HepG2 (cell line): ENCODE measurements around the gene EARS2. TPM values are rescaled to one million over a fixed set of nuclear protein-coding genes. Genes with fewer than 3 reads are reported as not detected.

Experiments
- CC2D1A ChIP-seq: sonication (generic); formaldehyde crosslinking; IDR thresholded peaks from 2 replicates; pipeline ENCODE4 v1.8.1; 2023; ENCODE audit warnings: mild to moderate bottlenecking, missing genetic modification reagents
- DPF2 ChIP-seq: sonication (generic); formaldehyde crosslinking; IDR thresholded peaks from 2 replicates; pipeline ENCODE4 v1.4.0; 2020; ENCODE audit warnings: mild to moderate bottlenecking, low read depth, missing genetic modification reagents, borderline replicate concordance
- GLI4 ChIP-seq: sonication (generic); formaldehyde crosslinking; IDR thresholded peaks from 2 replicates; pipeline ENCODE4 v1.5.1; 2020; ENCODE audit warnings: missing genetic modification reagents, mild to moderate bottlenecking, moderate library complexity, borderline replicate concordance
- HMG20A ChIP-seq: IDR thresholded peaks from 2 replicates; pipeline ENCODE4 v1.6.1; 2016; ENCODE audit warnings: borderline replicate concordance
- JUND ChIP-seq: sonication (generic); formaldehyde crosslinking; IDR thresholded peaks from 2 replicates; pipeline ENCODE4 v1.8.0; 2022; ENCODE audit warnings: mild to moderate bottlenecking, missing genetic modification reagents
- NKX3-1 ChIP-seq: sonication (generic); formaldehyde crosslinking; IDR thresholded peaks from 2 replicates; pipeline ENCODE4 v1.5.0; 2020; ENCODE audit warnings: missing genetic modification reagents
- ZBTB20 ChIP-seq: sonication (generic); formaldehyde crosslinking; IDR thresholded peaks from 2 replicates; pipeline ENCODE4 v1.8.1; 2023; ENCODE audit warnings: missing genetic modification reagents, low read depth, mild to moderate bottlenecking, borderline replicate concordance
- ZFP36 ChIP-seq: fragments of 150-350 bp; IDR thresholded peaks from 2 replicates; pipeline ENCODE4 v1.6.1; 2018; ENCODE audit warnings: borderline replicate concordance, low read length, low read depth; ENCODE audit not compliant: partially characterized antibody
- ZFP62 ChIP-seq: sonication (generic); formaldehyde crosslinking; IDR thresholded peaks from 2 replicates; pipeline ENCODE4 v1.4.0; 2020; ENCODE audit warnings: missing genetic modification reagents
- ZNF138 ChIP-seq: sonication (generic); formaldehyde crosslinking; IDR thresholded peaks from 2 replicates; pipeline ENCODE4 v1.5.0; 2020; ENCODE audit warnings: mild to moderate bottlenecking, low read depth, missing genetic modification reagents
- ZNF367 ChIP-seq: sonication (generic); formaldehyde crosslinking; IDR thresholded peaks from 2 replicates; pipeline ENCODE4 v1.4.0; 2020; ENCODE audit warnings: missing genetic modification reagents, borderline replicate concordance
- ZNF530 ChIP-seq: sonication (generic); formaldehyde crosslinking; IDR thresholded peaks from 2 replicates; pipeline ENCODE4 v1.5.0; 2020; ENCODE audit warnings: low read depth, mild to moderate bottlenecking, missing genetic modification reagents
- ZNF720 ChIP-seq: sonication (generic); formaldehyde crosslinking; IDR thresholded peaks from 2 replicates; pipeline ENCODE4 v1.4.0; 2020; ENCODE audit warnings: missing genetic modification reagents
- ZNF775 ChIP-seq: sonication (generic); formaldehyde crosslinking; IDR thresholded peaks from 2 replicates; pipeline ENCODE4 v1.4.0; 2020; ENCODE audit warnings: missing genetic modification reagents, mild to moderate bottlenecking, moderate library complexity, borderline replicate concordance
- ZNF776 ChIP-seq: sonication (generic); formaldehyde crosslinking; IDR thresholded peaks from 2 replicates; pipeline ENCODE4 v1.4.0; 2020; ENCODE audit warnings: mild to moderate bottlenecking, missing genetic modification reagents
- polyA plus RNA-seq, 8 experiments: library from polyadenylated mRNA; depleted of rRNA in 3 of 8; stranded (reverse) in 7 of 8; unstranded in 1 of 8; fragments of >200 nt; fragmentation: Illumina TruSeq in 4 of 8; extraction: Trizol in 4 of 8; gene quantifications; 2 replicates each; pipeline versions ENCODE4 v1.2.1 to v1.2.3, GENCODE V29; 2011 to 2016; ENCODE audit warnings: low read depth in 4 of 8, missing spikeins in 1 of 8, mixed read lengths in 1 of 8; ENCODE audit not compliant: insufficient read depth in 1 of 8
- total RNA-seq, 5 experiments: library from RNA; depleted of rRNA; stranded (reverse); fragments of >200 nt; fragmentation: Illumina TruSeq; extraction: Trizol; gene quantifications; 2 replicates each; pipeline ENCODE4 v1.2.3, GENCODE V29; 2016; ENCODE audit warnings: low read depth in 1 of 5
- TF ChIP-seq, protein P1 (sequence below): sonication (generic); formaldehyde crosslinking; IDR thresholded peaks from 2 replicates; pipeline ENCODE4 v1.4.0; 2020; ENCODE audit warnings: mild to moderate bottlenecking, missing genetic modification reagents
- TF ChIP-seq, protein P2 (sequence below): sonication (generic); formaldehyde crosslinking; IDR thresholded peaks from 2 replicates; pipeline ENCODE4 v1.5.1; 2020; ENCODE audit warnings: mild to moderate bottlenecking, missing genetic modification reagents, borderline replicate concordance
- TF ChIP-seq, protein P3 (sequence below): sonication (generic); formaldehyde crosslinking; IDR thresholded peaks from 2 replicates; pipeline ENCODE4 v1.8.1; 2023; ENCODE audit warnings: mild to moderate bottlenecking, missing genetic modification reagents
- TF ChIP-seq, protein P4 (sequence below): sonication (generic); formaldehyde crosslinking; IDR thresholded peaks from 2 replicates; pipeline ENCODE4 v1.5.0; 2020; ENCODE audit warnings: mild to moderate bottlenecking, missing genetic modification reagents

EARS2 gene
- total and polyA plus RNA-seq, 2 of the 13 experiments (the other 11 are each of a cell fraction or from before 2014, with no cell fraction given), result 49.4 to 80.4 TPM

DNA sequence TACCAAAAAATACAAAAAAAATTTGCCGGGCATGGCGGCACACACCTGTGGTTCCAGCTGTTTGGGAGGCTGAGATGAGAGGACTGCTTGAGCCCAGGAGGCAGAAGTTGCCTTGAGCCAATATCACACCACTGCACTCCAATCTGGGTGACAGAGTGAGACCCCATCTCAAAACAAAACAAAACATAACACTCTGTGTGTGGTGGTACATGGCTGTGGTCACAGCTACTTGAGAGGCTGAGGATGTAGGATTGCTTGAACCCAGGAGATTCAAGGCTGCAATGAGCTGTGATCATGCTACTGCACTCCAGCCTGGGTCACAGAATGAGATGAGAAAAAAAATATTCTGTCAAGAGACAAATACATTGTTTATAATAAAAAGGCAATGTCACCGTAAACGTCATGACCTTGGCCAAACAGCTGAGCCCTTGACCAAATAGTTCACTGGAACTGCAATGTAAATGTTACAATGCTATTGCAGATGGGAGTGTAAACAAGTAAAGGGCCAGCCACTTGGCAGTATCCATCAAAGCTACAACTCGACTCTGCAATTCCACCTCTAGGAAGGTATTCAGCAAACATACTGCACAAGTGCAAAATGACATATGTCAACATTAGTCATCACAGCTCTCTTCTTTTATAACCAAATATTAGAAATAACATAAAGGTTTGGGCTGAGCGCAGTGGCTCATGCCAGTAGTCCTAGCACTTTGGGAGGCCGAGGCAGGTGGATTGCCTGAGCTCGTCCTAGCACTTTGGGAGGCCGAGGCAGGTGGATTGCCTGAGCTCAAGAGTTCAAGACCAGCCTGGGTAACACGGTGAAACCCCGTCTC, 16.9 kb downstream of the EARS2 start (continued):
- TF ChIP-seq, protein P1, sequence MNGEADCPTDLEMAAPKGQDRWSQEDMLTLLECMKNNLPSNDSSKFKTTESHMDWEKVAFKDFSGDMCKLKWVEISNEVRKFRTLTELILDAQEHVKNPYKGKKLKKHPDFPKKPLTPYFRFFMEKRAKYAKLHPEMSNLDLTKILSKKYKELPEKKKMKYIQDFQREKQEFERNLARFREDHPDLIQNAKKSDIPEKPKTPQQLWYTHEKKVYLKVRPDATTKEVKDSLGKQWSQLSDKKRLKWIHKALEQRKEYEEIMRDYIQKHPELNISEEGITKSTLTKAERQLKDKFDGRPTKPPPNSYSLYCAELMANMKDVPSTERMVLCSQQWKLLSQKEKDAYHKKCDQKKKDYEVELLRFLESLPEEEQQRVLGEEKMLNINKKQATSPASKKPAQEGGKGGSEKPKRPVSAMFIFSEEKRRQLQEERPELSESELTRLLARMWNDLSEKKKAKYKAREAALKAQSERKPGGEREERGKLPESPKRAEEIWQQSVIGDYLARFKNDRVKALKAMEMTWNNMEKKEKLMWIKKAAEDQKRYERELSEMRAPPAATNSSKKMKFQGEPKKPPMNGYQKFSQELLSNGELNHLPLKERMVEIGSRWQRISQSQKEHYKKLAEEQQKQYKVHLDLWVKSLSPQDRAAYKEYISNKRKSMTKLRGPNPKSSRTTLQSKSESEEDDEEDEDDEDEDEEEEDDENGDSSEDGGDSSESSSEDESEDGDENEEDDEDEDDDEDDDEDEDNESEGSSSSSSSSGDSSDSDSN (CRISPR knock-in tag), result peak; percentile 67
- TF ChIP-seq HMG20A (CRISPR knock-in tag) (peak; percentile 99), ZNF367 (CRISPR knock-in tag) (no peak), JUND (CRISPR knock-in tag) (peak; percentile 88; the same call in 1 of the 2 replicates), ZFP62 (CRISPR knock-in tag) (0 out of 2 replicates have a peak, but pooled peaks have one; percentile 37), ZNF530 (CRISPR knock-in tag) (no peak), ZNF138 (no peak), CC2D1A (CRISPR knock-in tag) (no peak), ZBTB20 (peak; percentile 99), ZNF775 (CRISPR knock-in tag) (no peak), NKX3-1 (peak; percentile 78), ZFP36 (peak; percentile 67), GLI4 (CRISPR knock-in tag) (no peak), ZNF720 (no peak), ZNF776 (CRISPR knock-in tag) (no peak), DPF2 (CRISPR knock-in tag) (peak; percentile 98)
- TF ChIP-seq, protein P2, sequence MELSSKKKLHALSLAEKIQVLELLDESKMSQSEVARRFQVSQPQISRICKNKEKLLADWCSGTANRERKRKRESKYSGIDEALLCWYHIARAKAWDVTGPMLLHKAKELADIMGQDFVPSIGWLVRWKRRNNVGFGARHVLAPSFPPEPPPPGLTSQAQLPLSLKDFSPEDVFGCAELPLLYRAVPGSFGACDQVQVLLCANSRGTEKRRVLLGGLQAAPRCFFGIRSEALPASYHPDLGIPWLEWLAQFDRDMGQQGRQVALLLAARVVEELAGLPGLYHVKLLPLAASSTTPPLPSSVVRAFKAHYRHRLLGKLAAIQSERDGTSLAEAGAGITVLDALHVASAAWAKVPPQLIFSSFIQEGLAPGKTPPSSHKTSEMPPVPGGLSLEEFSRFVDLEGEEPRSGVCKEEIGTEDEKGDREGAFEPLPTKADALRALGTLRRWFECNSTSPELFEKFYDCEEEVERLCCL (CRISPR knock-in tag), result no peak
- TF ChIP-seq, protein P3, sequence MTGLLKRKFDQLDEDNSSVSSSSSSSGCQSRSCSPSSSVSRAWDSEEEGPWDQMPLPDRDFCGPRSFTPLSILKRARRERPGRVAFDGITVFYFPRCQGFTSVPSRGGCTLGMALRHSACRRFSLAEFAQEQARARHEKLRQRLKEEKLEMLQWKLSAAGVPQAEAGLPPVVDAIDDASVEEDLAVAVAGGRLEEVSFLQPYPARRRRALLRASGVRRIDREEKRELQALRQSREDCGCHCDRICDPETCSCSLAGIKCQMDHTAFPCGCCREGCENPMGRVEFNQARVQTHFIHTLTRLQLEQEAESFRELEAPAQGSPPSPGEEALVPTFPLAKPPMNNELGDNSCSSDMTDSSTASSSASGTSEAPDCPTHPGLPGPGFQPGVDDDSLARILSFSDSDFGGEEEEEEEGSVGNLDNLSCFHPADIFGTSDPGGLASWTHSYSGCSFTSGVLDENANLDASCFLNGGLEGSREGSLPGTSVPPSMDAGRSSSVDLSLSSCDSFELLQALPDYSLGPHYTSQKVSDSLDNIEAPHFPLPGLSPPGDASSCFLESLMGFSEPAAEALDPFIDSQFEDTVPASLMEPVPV (CRISPR knock-in tag), result no peak
- TF ChIP-seq, protein P4, sequence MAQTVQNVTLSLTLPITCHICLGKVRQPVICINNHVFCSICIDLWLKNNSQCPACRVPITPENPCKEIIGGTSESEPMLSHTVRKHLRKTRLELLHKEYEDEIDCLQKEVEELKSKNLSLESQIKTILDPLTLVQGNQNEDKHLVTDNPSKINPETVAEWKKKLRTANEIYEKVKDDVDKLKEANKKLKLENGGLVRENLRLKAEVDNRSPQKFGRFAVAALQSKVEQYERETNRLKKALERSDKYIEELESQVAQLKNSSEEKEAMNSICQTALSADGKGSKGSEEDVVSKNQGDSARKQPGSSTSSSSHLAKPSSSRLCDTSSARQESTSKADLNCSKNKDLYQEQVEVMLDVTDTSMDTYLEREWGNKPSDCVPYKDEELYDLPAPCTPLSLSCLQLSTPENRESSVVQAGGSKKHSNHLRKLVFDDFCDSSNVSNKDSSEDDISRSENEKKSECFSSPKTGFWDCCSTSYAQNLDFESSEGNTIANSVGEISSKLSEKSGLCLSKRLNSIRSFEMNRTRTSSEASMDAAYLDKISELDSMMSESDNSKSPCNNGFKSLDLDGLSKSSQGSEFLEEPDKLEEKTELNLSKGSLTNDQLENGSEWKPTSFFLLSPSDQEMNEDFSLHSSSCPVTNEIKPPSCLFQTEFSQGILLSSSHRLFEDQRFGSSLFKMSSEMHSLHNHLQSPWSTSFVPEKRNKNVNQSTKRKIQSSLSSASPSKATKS (CRISPR knock-in tag), result peak; percentile 95; the same call in 1 of the 2 replicates
